Spleen (tissue), 11 donors: ENCODE measurements around the gene TMEM175. TPM values are rescaled to one million over a fixed set of nuclear protein-coding genes. Genes with fewer than 3 reads are reported as not detected.

Experiments
- DNase-seq: peaks from one replicate; pipeline ENCODE4 v3.0.0-alpha.2; 2020
- H3K27ac ChIP-seq, 8 donors: fragments of 200-600 bp; sonication (generic) in 7 of 8; 1 replicate in 4 of 8; 2 replicates in 4 of 8; pipeline versions ENCODE4 v1.5.0 to v1.8.0; 2016 to 2021; ENCODE audit warnings: inconsistent platforms in 4 of 8, mild to moderate bottlenecking in 4 of 8, moderate library complexity in 1 of 8
- H3K27me3 ChIP-seq, 7 donors: fragments of 200-600 bp; sonication (generic) in 6 of 7; replicated peaks in 1 of 7; 1 replicate in 4 of 7; 2 replicates in 3 of 7; pipeline versions ENCODE4 v1.5.0 to v1.8.0; 2016 to 2021; ENCODE audit warnings: inconsistent platforms in 3 of 7, mild to moderate bottlenecking in 1 of 7
- H3K36me3 ChIP-seq, 6 donors: fragments of 200-600 bp; sonication (generic) in 5 of 6; 1 replicate in 4 of 6; 2 replicates in 2 of 6; pipeline versions ENCODE4 v1.5.0 to v1.8.0; 2016 to 2021; ENCODE audit warnings: inconsistent platforms in 2 of 6
- H3K4me1 ChIP-seq, 6 donors: fragments of 200-600 bp; sonication (generic) in 5 of 6; 1 replicate in 3 of 6; 2 replicates in 3 of 6; pipeline versions ENCODE4 v1.5.0 to v1.8.0; 2016 to 2021; ENCODE audit warnings: inconsistent platforms in 3 of 6
- H3K4me3 ChIP-seq, 8 donors: fragments of 200-600 bp; sonication (generic) in 7 of 8; 1 replicate in 4 of 8; 2 replicates in 4 of 8; pipeline versions ENCODE4 v1.5.0 to v1.8.0; 2016 to 2021; ENCODE audit warnings: inconsistent platforms in 4 of 8, mild to moderate bottlenecking in 4 of 8, moderate library complexity in 2 of 8
- H3K9me3 ChIP-seq, 8 donors: fragments of 200-600 bp; sonication (generic) in 7 of 8; 1 replicate in 4 of 8; 2 replicates in 4 of 8; pipeline versions ENCODE4 v1.5.0 to v1.8.0; 2016 to 2021; ENCODE audit warnings: inconsistent platforms in 4 of 8
- CTCF ChIP-seq, 11 experiments: fragments of 200-600 bp in 7 of 11; fragments of 450-650 bp in 4 of 11; sonication (generic) in 4 of 11; IDR thresholded peaks in 8 of 11; conservative IDR thresholded peaks in 3 of 11; 1 replicate in 7 of 11; 2 replicates in 4 of 11; pipeline versions ENCODE4 v1.4.0 to v1.8.0; 2016 to 2021; ENCODE audit warnings: antibody characterized with exemption in 11 of 11, inconsistent platforms in 4 of 11, mild to moderate bottlenecking in 1 of 11
- POLR2A ChIP-seq, 3 donors: fragments of 450-650 bp; IDR thresholded peaks; one replicate each; pipeline ENCODE4 v1.5.1; 2017; ENCODE audit warnings: antibody characterized with exemption in 3 of 3, mild to moderate bottlenecking in 1 of 3
- POLR2AphosphoS5 ChIP-seq, 3 donors: sonication (generic); formaldehyde crosslinking; IDR thresholded peaks; one replicate each; pipeline ENCODE4 v1.5.1; 2017; ENCODE audit warnings: antibody characterized with exemption in 3 of 3
- WGBS, 5 donors: extraction: QIAGEN DNeasy Blood & Tissue Kit in 3 of 5; methylation state at CpG; one replicate each; pipeline versions ENCODE4 v1.1.5 to v1.1.7; 2013 to 2018; 5-methylcytosine and 5-hydroxymethylcytosine counted together
- intact Hi-C: fragments of 100-400 bp; cut with DNase I; formaldehyde crosslinking; loops from one replicate; pipeline ENCODE4 v1.15.0; 2023; ENCODE audit warnings: low total_unique reads
- polyA plus RNA-seq, 3 donors: library from polyadenylated mRNA; stranded (reverse); fragments of 200-250 nt; gene quantifications; one replicate each; pipeline ENCODE4 v1.2.1, GENCODE V29; 2013
- total RNA-seq, 7 donors: library from RNA; depleted of rRNA in 3 of 7; stranded (reverse); fragments of >200 nt in 3 of 7; fragmentation: NEBNext Ultra II Directional in 4 of 7; extraction: Animal tissue kit (Norgen Biotek cat#: 25700) in 4 of 7; gene quantifications; one replicate each; pipeline versions ENCODE4 v1.1.0 to v1.2.1, GENCODE V29; 2016 to 2021
- donor health status: healthy with polysubstance abuse.
- donor health status: DM: no; HTN: no; CAD: no; lungs with moderate emphysema.
- donor health status: DM: no; HTN: no; CAD: no.
- donor health status: Bipolar disorder and iron deficiency.
- donor health status: healthy.
- donor health status: DM: no; HTN: no; CAD: no.
- donor health status: DM: yes; HTN: yes; CAD: no.

Gene TMEM175
- total and polyA plus RNA-seq, 10 donors, result 38.2 to 83.9 (median 60.4) TPM

DNA sequence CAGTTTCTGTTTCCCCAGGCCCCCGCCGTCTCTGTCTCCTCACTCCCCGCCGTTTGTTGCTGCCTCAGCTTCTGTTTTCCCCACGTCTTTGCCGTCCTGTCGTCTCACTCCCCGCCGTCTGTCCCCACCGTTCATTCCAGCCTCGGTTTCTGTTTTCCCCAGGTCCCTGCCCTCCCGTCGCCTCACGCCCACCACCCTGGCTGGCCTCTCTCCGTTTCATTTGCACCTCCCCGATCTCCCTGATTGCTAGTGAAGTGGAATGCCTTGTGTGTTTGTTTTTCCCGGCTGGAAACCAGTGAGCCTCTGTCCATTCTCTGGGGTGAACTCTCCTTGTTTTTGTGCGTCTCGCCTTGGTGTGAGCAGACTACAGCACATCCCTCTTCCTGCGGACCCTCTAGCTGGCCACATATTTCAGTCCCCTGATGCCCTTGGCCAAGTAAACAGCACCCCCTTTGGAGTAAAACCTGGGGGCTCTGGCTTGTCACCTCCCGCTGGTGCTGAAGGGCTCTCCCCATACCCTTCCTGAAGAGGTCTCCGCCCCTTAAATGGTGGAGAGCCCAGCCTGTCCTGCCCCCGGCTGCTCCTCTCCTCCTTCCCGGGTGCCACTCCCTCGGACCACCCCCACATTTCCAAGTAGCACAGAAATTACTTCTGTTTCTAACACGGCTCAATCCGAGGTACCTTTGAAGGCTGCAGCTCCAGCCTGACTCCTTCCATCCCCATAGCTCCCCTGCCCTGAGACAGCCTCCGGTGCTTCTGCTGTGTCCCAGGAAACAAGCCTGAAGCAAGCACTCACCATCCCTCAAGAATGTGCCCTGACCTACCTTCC lies 13.2 kb downstream of the TMEM175 start:
- 74 to 79% (median 77%) methylated on average over 28 of the region's 28 CpGs for WGBS, 5 donors
- H3K4me3 ChIP-seq, result no peak overlapping the region

GRCh38 chr4:946103-946450 lies 13.8 kb downstream of the TMEM175 start:
- H3K27ac ChIP-seq, result no peak overlapping the region
- whole genome bisulfite sequencing, 5 donors, result 75 to 84% (median 79%) methylated on average over 6 to 9 of the region's 9 CpGs
- intact Hi-C loops, result no loop called here
- TF ChIP-seq POLR2A (IDR thresholded peaks at IDR 0.05) (no peak), CTCF (IDR thresholded peaks at IDR 0.05 in 8 of 11, conservative IDR thresholded peaks at IDR 0.05 in 3 of 11) (no peak), POLR2AphosphoS5 (IDR thresholded peaks at IDR 0.05) (no peak)
- peaks cover 0 to 19% (median 2%) of the 10 kb centered on the region in 6 donors for H3K36me3 ChIP-seq
- H3K4me3 ChIP-seq, result no peak overlapping the region
- H3K9me3 ChIP-seq, result no peaks in the 10 kb centered on the region
- peaks cover 0 to 33% (median 6%) of the 10 kb centered on the region in 6 donors for H3K4me1 ChIP-seq
- peak; percentile 51 for DNase-seq
- no peaks in the 10 kb centered on the region for H3K27me3 ChIP-seq

More for the DNA sequence above, 13.2 kb downstream of the TMEM175 start:
- H3K4me1 ChIP-seq, result peaks cover 0 to 33% (median 6%) of the 10 kb centered on the region in 6 donors
- H3K27ac ChIP-seq, result no peak overlapping the region
- DNase-seq, result peak; percentile 56
- H3K36me3 ChIP-seq, result peaks cover 0 to 17% (median 2%) of the 10 kb centered on the region in 6 donors
- H3K27me3 ChIP-seq, result no peaks in the 10 kb centered on the region
- no peak for TF ChIP-seq POLR2A (IDR thresholded peaks at IDR 0.05)
- TF ChIP-seq CTCF (IDR thresholded peaks at IDR 0.05 in 8 of 11, conservative IDR thresholded peaks at IDR 0.05 in 3 of 11), result no peak
- no peak for TF ChIP-seq POLR2AphosphoS5 (IDR thresholded peaks at IDR 0.05)
- H3K9me3 ChIP-seq, result no peaks in the 10 kb centered on the region
- intact Hi-C loops, result no loop called here

DNA sequence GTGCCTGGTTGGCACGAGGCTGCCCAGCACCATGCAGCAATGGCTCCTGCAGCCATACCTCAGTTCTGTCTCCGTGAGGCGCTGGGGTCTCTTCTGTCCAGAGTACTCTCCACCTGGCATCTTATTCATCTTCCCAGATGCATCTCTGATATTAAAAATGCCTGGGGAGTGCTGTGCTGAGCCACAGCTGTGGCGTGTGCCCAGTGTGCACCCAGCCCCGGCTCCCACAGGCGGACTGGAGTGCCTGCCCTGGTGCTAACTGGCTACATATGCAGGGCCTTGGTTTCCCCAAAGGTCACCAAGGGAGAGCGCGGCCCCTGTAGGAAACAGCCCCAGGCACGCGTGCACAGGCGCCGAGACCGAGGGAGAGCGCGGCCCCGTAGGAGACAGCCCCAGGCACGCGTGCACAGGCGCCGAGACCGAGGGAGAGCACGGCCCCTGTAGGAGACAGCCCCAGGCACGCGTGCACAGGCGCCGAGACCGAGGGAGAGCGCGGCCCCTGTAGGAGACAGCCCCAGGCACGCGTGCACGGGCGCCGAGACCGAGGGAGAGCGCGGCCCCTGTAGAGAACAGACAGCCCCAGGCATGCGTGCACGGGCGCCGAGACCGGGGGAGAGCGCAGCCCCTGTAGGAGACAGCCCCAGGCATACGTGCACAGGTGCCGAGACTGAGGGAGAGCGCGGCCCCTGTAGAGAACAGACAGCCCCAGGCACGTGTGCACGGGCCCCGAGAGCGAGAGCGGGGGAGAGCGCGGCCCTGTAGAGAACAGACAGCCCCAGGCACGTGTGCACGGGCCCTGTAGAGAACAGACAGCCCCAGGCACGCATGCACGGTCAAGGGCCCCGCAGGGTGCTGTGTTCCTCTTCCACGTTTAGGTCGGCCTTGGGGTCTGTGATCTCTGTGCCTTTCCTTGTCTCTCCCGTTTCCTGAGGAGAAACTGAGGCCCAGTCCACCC lies 14.5 kb downstream of the TMEM175 start:
- no peaks in the 10 kb centered on the region for H3K27me3 ChIP-seq
- H3K4me1 ChIP-seq, result peaks cover 0 to 33% (median 6%) of the 10 kb centered on the region in 6 donors
- TF ChIP-seq POLR2A (IDR thresholded peaks at IDR 0.05), result no peak
- no peak for TF ChIP-seq CTCF (IDR thresholded peaks at IDR 0.05 in 8 of 11, conservative IDR thresholded peaks at IDR 0.05 in 3 of 11)
- no peak for TF ChIP-seq POLR2AphosphoS5 (IDR thresholded peaks at IDR 0.05)
- peak; percentile 76 for DNase-seq
- H3K27ac ChIP-seq, result no peak overlapping the region
- no peaks in the 10 kb centered on the region for H3K9me3 ChIP-seq
- 67 to 80% (median 69%) methylated on average over 41 to 62 of the region's 62 CpGs for WGBS, 5 donors
- intact Hi-C loops, result no loop called here
- no peak overlapping the region for H3K4me3 ChIP-seq
- H3K36me3 ChIP-seq, result peaks cover 0 to 26% (median 6%) of the 10 kb centered on the region in 6 donors
